Neural cell (in vitro differentiated cells): Measurements from ENCODE around the gene SIGLEC15.
"Not testable (repeated sequence)": the region's sequence is repeated elsewhere in the genome, so short reads cannot be mapped to it uniquely, and the experiment has no call there.

ENCODE experiments used
- CTCF ChIP-seq: fragments of 450-650 bp; IDR thresholded peaks from 2 replicates; pipeline ENCODE4 v1.5.1; 2014; ENCODE audit warnings: antibody characterized with exemption, mild to moderate bottlenecking, moderate library complexity; ENCODE audit not compliant: poor library complexity, severe bottlenecking
- EP300 ChIP-seq: fragments of 450-650 bp; conservative IDR thresholded peaks from 2 replicates; pipeline ENCODE4 v1.6.1; 2014; ENCODE audit warnings: antibody characterized with exemption, mild to moderate bottlenecking, moderate library complexity; ENCODE audit not compliant: poor library complexity, severe bottlenecking
- EZH2 ChIP-seq: fragments of 200-600, 300-800 bp; shearing (Covaris generic), sonication (generic); IDR thresholded peaks from 2 replicates; pipeline ENCODE4 v1.6.1; 2014; ENCODE audit warnings: antibody characterized with exemption, low read length, borderline replicate concordance, mild to moderate bottlenecking; ENCODE audit not compliant: insufficient read depth, poor library complexity, severe bottlenecking
- POLR2AphosphoS5 ChIP-seq: IDR thresholded peaks from 2 replicates; pipeline ENCODE4 v1.6.1; 2012

- TF ChIP-seq POLR2AphosphoS5, EP300, CTCF, EZH2: not testable (repeated sequence)
Observed at GRCh38 chr18:45814733-45815132, 10.7 kb upstream of the SIGLEC15 start.
